ENCODE results near the gene SKAP2. TPM values are rescaled to one million over a fixed set of nuclear protein-coding genes. Genes with fewer than 3 reads are reported as not detected.

Gene SKAP2
- total and polyA plus RNA-seq, 10 of the 15 experiments (the other 5 are each of a cell fraction or from before 2014, with no cell fraction given), result 10.9 to 40.6 (median 23.5) TPM

DNA sequence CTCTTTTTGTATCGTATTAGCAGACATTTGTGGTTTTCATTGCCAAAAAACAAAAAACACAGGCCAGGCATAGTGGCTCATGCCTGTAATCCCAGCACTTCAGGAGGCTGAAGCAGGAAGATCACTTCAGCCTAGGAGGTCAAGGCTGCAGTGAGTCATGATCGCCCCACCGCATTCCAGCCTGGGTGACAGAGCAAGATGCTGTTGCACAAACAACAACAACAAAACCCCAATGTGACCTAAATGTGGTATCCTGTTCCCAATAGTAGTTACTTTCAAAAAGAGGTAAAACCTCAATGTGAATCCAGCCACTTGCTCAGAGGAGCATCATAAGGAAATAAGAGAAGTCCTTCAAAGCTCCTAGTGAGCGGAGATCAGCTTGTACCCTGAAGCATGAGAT, 45.8 kb upstream of the SKAP2 start:
- no peak for FAIRE-seq
- in situ Hi-C loops (cut with MboI), result no loop called here

More for the DNA sequence above, 45.8 kb upstream of the SKAP2 start:
- DNase-seq (ENCODE audit: low read depth, low spot score), result no peak
- Histone ChIP-seq H3K27me3 (replicated peaks in 1 of 2; ENCODE audit: control insufficient read depth in 2 of 2, insufficient read depth in 2 of 2, low read length in 1 of 2) (no peaks in the 10 kb centered on the region), H2AFZ (ENCODE audit: control insufficient read depth, low read depth, low read length) (no peak overlapping the region), H3K9me3 (replicated peaks; ENCODE audit: control insufficient read depth, insufficient read depth, low read length) (no peaks in the 10 kb centered on the region), H3K27ac (ENCODE audit: control insufficient read depth, insufficient read depth) (no peak overlapping the region), H3K4me1 (ENCODE audit: control insufficient read depth, insufficient read depth, low read length) (no peaks in the 10 kb centered on the region), H3K36me3 (ENCODE audit: control insufficient read depth in 2 of 2, insufficient read depth in 2 of 2, low read length in 1 of 2) (no peaks in the 10 kb centered on the region), H3K4me3 (no peak overlapping the region), H3K79me2 (ENCODE audit: control insufficient read depth, insufficient read depth, low read length) (no peaks in the 10 kb centered on the region), H3K9ac (ENCODE audit: control insufficient read depth, insufficient read depth, low read length) (no peak overlapping the region), H4K20me1 (ENCODE audit: control insufficient read depth, insufficient read depth) (no peaks in the 10 kb centered on the region), H3K4me2 (ENCODE audit: control insufficient read depth, insufficient read depth) (no peak overlapping the region)
- ATAC-seq, result no peak
- RAD21 ChIA-PET (ENCODE audit: unreplicated experiment), result no interaction called here
- POLR2A ChIA-PET, result no interaction called here
- 69% methylated on average over 4 of the region's 4 CpGs for WGBS (ENCODE audit: insufficient coverage, insufficient replicate concordance, low lambda C conversion rate, missing lambda C conversion rate)
- no peak for TF ChIP-seq ZBED1 (IDR thresholded peaks at IDR 0.05; ENCODE audit: borderline replicate concordance)
- no peak for TF ChIP-seq BRCA1 (IDR thresholded peaks at IDR 0.05; ENCODE audit: low read depth, low read length)
- TF ChIP-seq, protein P1, sequence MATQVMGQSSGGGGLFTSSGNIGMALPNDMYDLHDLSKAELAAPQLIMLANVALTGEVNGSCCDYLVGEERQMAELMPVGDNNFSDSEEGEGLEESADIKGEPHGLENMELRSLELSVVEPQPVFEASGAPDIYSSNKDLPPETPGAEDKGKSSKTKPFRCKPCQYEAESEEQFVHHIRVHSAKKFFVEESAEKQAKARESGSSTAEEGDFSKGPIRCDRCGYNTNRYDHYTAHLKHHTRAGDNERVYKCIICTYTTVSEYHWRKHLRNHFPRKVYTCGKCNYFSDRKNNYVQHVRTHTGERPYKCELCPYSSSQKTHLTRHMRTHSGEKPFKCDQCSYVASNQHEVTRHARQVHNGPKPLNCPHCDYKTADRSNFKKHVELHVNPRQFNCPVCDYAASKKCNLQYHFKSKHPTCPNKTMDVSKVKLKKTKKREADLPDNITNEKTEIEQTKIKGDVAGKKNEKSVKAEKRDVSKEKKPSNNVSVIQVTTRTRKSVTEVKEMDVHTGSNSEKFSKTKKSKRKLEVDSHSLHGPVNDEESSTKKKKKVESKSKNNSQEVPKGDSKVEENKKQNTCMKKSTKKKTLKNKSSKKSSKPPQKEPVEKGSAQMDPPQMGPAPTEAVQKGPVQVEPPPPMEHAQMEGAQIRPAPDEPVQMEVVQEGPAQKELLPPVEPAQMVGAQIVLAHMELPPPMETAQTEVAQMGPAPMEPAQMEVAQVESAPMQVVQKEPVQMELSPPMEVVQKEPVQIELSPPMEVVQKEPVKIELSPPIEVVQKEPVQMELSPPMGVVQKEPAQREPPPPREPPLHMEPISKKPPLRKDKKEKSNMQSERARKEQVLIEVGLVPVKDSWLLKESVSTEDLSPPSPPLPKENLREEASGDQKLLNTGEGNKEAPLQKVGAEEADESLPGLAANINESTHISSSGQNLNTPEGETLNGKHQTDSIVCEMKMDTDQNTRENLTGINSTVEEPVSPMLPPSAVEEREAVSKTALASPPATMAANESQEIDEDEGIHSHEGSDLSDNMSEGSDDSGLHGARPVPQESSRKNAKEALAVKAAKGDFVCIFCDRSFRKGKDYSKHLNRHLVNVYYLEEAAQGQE (IDR thresholded peaks at IDR 0.05; ENCODE audit: low read depth, low read length), result no peak
- TF ChIP-seq PAX8 (IDR thresholded peaks at IDR 0.05), result no peak
- TF ChIP-seq, protein P2, sequence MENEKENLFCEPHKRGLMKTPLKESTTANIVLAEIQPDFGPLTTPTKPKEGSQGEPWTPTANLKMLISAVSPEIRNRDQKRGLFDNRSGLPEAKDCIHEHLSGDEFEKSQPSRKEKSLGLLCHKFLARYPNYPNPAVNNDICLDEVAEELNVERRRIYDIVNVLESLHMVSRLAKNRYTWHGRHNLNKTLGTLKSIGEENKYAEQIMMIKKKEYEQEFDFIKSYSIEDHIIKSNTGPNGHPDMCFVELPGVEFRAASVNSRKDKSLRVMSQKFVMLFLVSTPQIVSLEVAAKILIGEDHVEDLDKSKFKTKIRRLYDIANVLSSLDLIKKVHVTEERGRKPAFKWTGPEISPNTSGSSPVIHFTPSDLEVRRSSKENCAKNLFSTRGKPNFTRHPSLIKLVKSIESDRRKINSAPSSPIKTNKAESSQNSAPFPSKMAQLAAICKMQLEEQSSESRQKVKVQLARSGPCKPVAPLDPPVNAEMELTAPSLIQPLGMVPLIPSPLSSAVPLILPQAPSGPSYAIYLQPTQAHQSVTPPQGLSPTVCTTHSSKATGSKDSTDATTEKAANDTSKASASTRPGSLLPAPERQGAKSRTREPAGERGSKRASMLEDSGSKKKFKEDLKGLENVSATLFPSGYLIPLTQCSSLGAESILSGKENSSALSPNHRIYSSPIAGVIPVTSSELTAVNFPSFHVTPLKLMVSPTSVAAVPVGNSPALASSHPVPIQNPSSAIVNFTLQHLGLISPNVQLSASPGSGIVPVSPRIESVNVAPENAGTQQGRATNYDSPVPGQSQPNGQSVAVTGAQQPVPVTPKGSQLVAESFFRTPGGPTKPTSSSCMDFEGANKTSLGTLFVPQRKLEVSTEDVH (IDR thresholded peaks at IDR 0.05; ENCODE audit: low read depth, partially characterized antibody), result no peak
- TF ChIP-seq BHLHE40 (IDR thresholded peaks at IDR 0.05; ENCODE audit: borderline replicate concordance in 1 of 2, low read depth in 2 of 2, low read length in 1 of 2), result no peak
- no peak for TF ChIP-seq TBL1XR1 (IDR thresholded peaks at IDR 0.05; ENCODE audit: low read depth, low read length)
- TF ChIP-seq, protein P3, sequence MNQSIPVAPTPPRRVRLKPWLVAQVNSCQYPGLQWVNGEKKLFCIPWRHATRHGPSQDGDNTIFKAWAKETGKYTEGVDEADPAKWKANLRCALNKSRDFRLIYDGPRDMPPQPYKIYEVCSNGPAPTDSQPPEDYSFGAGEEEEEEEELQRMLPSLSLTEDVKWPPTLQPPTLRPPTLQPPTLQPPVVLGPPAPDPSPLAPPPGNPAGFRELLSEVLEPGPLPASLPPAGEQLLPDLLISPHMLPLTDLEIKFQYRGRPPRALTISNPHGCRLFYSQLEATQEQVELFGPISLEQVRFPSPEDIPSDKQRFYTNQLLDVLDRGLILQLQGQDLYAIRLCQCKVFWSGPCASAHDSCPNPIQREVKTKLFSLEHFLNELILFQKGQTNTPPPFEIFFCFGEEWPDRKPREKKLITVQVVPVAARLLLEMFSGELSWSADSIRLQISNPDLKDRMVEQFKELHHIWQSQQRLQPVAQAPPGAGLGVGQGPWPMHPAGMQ (IDR thresholded peaks at IDR 0.05; ENCODE audit: borderline replicate concordance), result no peak
- no peak for TF ChIP-seq MYB (IDR thresholded peaks at IDR 0.05; ENCODE audit: borderline replicate concordance, low read depth, low read length)
- SMC1A ChIA-PET (ENCODE audit: uncharacterized antibody, unreplicated experiment), result interaction anchor here (1.0 to 1.2 kb wide), 3 partner anchors 11 to 219 kb away, joined by 3 read pairs; no protein-coding TSS in a partner anchor
- intact Hi-C loops (cut with micrococcal nuclease; ENCODE audit: unreplicated experiment), result no loop called here
- CTCF ChIA-PET, result interaction anchor here (0.6 to 0.9 kb wide), 2 partner anchors 17 to 1095 kb away, joined by 3 to 4 read pairs; no protein-coding TSS in a partner anchor
- BruUV-seq (replicated peaks), result no TSS peak

Data from GM12878 (cell line).